Bronchial epithelial cell (primary cell): ENCODE results near the gene GPC5. TPM values are rescaled to one million over a fixed set of nuclear protein-coding genes. Genes with fewer than 3 reads are reported as not detected.

Source experiments
- DNase-seq: peaks from one replicate; pipeline ENCODE4 v3.0.0-alpha.2; 2010; ENCODE audit warnings: low read depth
- FAIRE-seq: peaks from 2 replicates; lab custom pipeline; 2011; peaks lifted over from hg19 to GRCh38; lab: Jason Lieb, UNC
- H3K27me3 ChIP-seq: 2 replicates; pipeline ENCODE4 v1.5.1; 2011; ENCODE audit warnings: low read length; ENCODE audit not compliant: control insufficient read depth, insufficient read depth
- H3K36me3 ChIP-seq: 2 replicates; pipeline ENCODE4 v1.5.1; 2011; ENCODE audit warnings: low read length; ENCODE audit not compliant: control insufficient read depth, insufficient read depth
- H3K4me3 ChIP-seq: 2 replicates; pipeline ENCODE4 v1.5.1; 2011; ENCODE audit warnings: mild to moderate bottlenecking, low read depth, low read length, control low read depth
- total RNA-seq: library from RNA; depleted of rRNA; stranded (reverse); fragments of >200 nt; gene quantifications from 2 replicates; pipeline ENCODE4 v1.2.1, GENCODE V29; 2014
- TF ChIP-seq, protein P1 (sequence below): IDR thresholded peaks from 2 replicates; pipeline ENCODE4 v1.5.1; 2011; ENCODE audit warnings: mild to moderate bottlenecking, moderate library complexity, low read length, control low read depth, inconsistent platforms; ENCODE audit not compliant: insufficient read depth, severe bottlenecking

GPC5 gene
- total RNA-seq, 1 donor from 2014 or later, result 1.8 TPM

DNA sequence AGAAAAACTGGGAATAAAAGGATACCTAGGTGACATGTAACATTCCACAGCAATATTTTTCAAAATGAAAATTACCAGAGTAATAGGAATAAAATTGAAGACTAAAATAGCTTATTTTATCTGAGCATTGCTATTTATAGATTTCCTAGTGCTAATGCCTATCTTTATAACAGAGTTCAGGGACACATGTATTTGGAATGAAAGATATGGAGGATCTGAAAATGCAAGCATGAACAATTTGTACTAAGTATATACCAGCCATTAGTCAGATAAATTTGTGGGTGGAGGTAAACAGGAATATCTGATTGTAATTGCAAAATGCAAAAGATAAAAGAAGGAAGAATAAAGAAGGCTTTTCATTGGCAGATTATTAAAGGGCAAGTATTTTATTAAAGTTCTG lies 345.9 kb downstream of the GPC5 start:
- H3K27me3 ChIP-seq, result no peaks in the 10 kb centered on the region
- H3K4me3 ChIP-seq, result no peak overlapping the region
- TF ChIP-seq, protein P1, sequence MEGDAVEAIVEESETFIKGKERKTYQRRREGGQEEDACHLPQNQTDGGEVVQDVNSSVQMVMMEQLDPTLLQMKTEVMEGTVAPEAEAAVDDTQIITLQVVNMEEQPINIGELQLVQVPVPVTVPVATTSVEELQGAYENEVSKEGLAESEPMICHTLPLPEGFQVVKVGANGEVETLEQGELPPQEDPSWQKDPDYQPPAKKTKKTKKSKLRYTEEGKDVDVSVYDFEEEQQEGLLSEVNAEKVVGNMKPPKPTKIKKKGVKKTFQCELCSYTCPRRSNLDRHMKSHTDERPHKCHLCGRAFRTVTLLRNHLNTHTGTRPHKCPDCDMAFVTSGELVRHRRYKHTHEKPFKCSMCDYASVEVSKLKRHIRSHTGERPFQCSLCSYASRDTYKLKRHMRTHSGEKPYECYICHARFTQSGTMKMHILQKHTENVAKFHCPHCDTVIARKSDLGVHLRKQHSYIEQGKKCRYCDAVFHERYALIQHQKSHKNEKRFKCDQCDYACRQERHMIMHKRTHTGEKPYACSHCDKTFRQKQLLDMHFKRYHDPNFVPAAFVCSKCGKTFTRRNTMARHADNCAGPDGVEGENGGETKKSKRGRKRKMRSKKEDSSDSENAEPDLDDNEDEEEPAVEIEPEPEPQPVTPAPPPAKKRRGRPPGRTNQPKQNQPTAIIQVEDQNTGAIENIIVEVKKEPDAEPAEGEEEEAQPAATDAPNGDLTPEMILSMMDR, result no peak
- no peak for DNase-seq
- no peaks in the 10 kb centered on the region for H3K36me3 ChIP-seq
- FAIRE-seq, result no peak

DNA sequence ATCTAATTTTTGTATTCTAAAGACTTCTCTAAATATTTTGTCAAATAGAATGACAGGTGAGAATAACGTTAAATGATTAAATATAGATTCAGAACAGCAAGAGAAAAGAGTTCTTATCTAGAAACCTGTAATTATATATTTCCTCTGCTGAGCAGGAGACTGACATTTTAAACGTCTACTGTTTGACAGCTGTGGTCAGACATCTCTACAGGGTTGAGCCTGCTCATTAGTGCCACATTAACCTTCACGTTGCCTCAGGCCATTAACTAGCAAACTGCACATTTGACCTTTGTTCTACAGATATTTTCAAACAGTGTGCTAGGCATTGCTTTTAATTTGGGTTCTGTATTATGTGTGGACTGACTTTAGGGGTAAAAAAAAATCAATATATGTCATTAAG lies 347.5 kb downstream of the GPC5 start:
- TF ChIP-seq, protein P1, result no peak
- Histone ChIP-seq H3K27me3 (no peaks in the 10 kb centered on the region), H3K36me3 (no peaks in the 10 kb centered on the region), H3K4me3 (no peak overlapping the region)
- no peak for FAIRE-seq
- no peak for DNase-seq

DNA sequence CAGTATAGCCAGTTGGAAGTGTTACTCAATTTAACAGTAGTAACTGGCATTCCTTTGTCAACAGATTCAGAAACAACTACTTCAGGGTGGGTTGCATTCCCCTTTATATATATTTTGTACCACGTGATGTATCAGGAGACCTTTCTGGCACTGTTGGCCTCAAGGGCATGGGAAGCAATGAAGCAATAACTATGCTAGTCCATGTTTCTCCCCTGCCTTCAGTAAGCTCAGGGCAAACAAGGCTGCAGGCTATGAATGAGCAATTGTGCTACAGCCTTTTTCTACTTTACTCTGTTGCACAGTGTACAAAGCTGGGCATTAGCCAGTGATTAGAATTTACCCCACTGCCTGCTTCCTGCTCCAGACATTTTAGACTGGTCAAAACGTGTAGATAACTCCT lies 348.8 kb downstream of the GPC5 start:
- Histone ChIP-seq H3K27me3 (no peaks in the 10 kb centered on the region), H3K4me3 (no peak overlapping the region), H3K36me3 (no peaks in the 10 kb centered on the region)
- DNase-seq (no peak), FAIRE-seq (no peak)
- TF ChIP-seq, protein P1, result no peak

DNA sequence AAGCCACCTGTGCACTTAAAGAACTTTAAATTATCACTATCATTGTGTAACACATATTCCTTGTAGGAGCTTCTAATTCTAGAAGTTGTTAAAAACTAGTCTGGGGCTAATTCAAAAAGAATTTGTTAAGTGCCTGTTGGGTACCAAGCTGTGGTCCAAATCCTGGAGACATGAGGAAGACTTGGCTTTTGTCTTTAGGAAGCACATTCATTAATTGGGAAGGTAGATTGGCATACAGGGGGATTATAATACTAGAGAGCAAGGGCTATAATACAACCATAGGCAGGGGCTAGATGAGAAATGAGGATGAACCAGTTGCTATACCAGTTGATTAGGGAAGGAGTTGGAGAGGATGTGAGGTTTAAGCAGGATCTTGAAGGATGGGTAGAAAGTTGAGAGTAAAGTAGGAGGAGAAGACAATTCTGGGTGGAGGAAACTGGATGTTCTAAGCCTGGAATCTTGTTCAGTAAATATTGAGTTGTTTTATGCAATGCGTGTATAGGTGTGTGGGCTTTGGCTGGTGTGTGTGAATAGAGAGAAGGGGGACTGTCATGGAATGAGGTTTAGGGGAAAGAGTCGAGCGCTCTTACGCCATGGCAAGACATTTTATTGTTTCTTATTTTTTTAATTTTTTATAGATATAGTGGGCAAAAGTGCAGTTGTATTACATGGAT lies 350.1 kb downstream of the GPC5 start:
- FAIRE-seq (no peak), DNase-seq (no peak)

DNA sequence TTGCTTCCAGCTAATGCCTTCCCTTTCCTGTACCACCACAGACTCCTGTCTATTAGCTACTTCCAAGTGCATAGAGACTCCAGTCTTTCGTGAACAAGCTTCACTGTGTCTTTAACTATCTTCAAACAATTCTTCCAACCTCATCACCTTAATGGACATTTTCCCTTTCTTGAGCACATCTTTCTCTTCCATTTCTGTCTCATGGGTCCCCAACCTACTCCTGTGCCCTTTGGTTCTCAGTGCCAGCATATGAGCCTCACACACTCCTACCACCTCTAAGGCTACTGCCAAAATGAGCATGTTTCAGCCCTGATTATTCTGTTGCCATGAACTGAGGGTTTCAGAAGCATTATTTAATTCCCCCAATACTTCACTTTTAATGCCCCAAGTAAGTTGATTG lies 360.3 kb downstream of the GPC5 start:
- TF ChIP-seq, protein P1, result no peak
- no peak for FAIRE-seq
- no peaks in the 10 kb centered on the region for H3K36me3 ChIP-seq
- H3K4me3 ChIP-seq, result no peak overlapping the region
- H3K27me3 ChIP-seq, result no peaks in the 10 kb centered on the region
- DNase-seq, result no peak

More for the DNA sequence above, 350.1 kb downstream of the GPC5 start:
- H3K27me3 ChIP-seq, result no peaks in the 10 kb centered on the region
- no peaks in the 10 kb centered on the region for H3K36me3 ChIP-seq
- no peak overlapping the region for H3K4me3 ChIP-seq
- TF ChIP-seq, protein P1, result no peak

DNA sequence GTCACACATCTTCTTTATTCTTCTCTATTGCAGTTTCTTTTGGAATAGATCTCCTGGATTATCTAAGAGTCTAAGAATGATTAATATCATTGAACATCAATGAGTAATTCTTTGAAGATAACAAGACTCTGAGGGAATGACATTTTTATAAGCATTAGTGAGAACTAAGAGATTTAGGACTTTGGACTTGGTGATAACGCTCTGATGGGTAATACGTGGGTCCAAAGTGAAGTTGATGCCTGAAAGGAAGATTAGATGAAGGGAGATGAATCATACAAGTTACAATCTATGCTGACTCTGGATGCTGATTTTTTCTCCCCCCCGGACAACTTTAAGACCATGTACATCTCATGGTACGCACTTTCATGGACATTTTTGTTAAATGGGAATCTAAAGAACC lies 364.5 kb downstream of the GPC5 start:
- Histone ChIP-seq H3K4me3 (no peak overlapping the region), H3K36me3 (no peaks in the 10 kb centered on the region), H3K27me3 (no peaks in the 10 kb centered on the region)
- DNase-seq, result no peak
- TF ChIP-seq, protein P1, result no peak
- no peak for FAIRE-seq
